Measurements from ENCODE around the gene PRRT4.

Gene PRRT4

GRCh38 chr7:128374041-128374440 lies 12.6 kb upstream of the PRRT4 start:
- DNase-seq (ENCODE audit: low spot score), result no peak

- no peak for DNase-seq (ENCODE audit: low spot score)
These were observed 12.1 kb upstream of the PRRT4 start for GRCh38 chr7:128373606-128374005.

GRCh38 chr7:128370491-128370890 lies 9.0 kb upstream of the PRRT4 start:
- DNase-seq (ENCODE audit: low spot score), result no peak

GRCh38 chr7:128366986-128367385 lies 5.5 kb upstream of the PRRT4 start:
- no peak for DNase-seq (ENCODE audit: low spot score)

- DNase-seq (ENCODE audit: low spot score), result no peak
These were observed 4.8 kb upstream of the PRRT4 start for GRCh38 chr7:128366300-128366699.

DNA sequence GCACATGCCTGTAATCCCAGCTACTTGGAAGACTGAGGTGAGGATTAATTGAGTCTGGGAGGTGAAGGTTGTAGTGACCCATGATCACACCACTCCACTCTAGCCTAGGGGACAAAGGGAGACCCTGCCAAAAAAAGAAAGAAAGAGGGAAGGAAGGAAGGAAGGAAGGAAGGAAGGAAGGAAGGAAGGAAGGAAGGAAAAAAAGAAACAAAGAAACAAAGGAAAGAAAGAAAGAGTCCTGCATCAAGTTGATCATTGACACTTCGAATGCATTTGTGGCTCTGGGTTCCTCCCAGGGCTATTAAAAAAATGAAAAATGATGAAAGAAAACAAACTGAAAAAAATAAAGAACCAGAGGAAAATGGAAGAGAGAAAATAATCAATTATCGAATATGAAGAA lies 3.9 kb upstream of the PRRT4 start:
- DNase-seq (ENCODE audit: low spot score), result no peak

GRCh38 chr7:128364166-128364870 lies 2.8 kb upstream of the PRRT4 start:
- DNase-seq (ENCODE audit: low spot score), result no peak

DNA sequence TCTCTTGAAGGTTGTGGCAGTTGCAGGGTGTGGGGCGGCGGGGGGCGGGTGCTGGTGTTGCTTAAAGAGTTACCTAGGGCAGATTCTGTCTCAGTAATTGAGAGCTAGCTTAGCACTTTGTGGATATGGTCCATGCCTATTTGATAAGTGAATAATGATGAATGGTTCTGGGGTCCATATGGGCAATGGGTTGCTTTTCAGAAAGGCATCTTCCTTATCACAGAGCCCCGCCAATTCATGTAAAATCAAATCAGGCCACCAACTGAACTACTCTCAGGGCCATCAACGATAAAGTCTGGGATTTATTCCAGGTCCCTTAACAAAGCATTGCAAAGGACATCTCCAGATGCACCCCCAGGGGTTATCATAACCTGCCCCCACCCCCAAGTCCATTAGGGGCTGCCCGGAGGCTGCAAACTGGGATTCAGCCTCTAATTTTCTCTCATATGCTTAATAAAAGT lies 1.8 kb upstream of the PRRT4 start:
- no peak for DNase-seq (ENCODE audit: low spot score)

GRCh38 chr7:128362670-128363069 lies 1.2 kb upstream of the PRRT4 start:
- DNase-seq (ENCODE audit: low spot score), result no peak

- no peak for DNase-seq (ENCODE audit: low spot score)
These were observed 1.2 kb downstream of the PRRT4 start for GRCh38 chr7:128360359-128360678.

DNA sequence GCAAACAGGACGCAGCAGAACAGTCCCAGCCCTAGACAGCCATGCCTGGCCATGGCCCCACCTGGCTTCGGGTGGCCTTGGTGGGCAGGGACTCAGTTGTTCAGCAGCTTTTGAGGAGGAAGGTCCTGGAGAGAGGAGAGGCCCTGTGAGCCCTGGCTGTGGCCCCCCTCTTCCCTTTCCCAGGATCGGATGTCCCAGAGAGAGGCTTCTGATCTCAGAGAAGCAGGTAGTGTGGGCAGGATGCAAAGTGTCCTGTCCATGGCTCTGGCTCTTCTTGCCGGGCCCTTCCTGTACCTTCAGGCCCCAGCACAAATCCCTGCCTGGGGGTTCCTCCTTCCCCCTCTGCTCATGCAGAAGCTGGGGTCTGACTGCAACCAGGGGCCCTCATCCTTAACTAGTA lies 1.6 kb downstream of the PRRT4 start:
- DNase-seq (ENCODE audit: low spot score), result no peak

DNA sequence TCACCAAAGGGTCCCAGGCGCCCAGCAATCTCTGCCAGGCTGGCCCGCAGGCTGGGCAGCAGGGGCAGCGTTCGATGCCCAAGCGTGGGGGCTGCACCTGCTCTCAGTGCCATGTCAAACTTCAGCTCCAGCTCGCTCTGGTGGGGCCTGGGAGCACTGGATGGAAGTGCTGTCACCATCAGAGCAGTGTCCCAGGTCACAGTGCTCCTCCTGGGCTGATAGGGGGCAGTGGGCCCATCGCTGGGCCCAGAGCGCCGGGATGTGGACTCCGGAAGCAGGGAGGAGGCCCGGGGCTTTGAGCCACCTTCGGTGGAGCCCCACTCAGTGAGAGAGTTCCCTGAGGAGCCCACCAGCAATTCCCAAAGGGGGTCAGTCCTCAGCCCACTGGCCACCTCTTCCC lies 2.2 kb downstream of the PRRT4 start:
- no peak for DNase-seq (ENCODE audit: low spot score)

- DNase-seq (ENCODE audit: low spot score), result no peak
These were observed 3.3 kb downstream of the PRRT4 start for GRCh38 chr7:128358233-128358632.

DNA sequence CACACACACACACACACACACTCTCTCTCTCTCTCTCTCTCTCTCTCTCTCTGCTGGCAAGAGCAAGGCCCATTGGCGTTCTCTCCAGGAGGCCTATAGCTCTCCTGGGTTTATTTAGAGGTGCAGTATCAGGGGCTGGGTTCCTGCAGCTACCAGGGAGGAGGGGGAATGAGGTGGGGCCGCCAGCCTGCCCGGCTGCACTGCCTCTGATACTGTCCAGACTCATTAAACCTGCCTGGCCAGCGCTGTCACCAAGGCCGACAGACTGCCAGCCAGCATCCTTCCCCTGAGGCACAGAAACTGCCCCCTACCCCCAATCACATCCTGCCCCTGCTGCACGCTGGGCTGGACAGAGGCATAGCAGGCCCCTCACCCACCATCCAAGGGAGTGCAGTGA lies 4.3 kb downstream of the PRRT4 start:
- no peak for DNase-seq (ENCODE audit: low spot score)

GRCh38 chr7:128356546-128357216 lies 4.8 kb downstream of the PRRT4 start:
- no peak for DNase-seq (ENCODE audit: low spot score)

GRCh38 chr7:128353610-128354009 lies 7.9 kb downstream of the PRRT4 start:
- DNase-seq (ENCODE audit: low spot score), result no peak

DNA sequence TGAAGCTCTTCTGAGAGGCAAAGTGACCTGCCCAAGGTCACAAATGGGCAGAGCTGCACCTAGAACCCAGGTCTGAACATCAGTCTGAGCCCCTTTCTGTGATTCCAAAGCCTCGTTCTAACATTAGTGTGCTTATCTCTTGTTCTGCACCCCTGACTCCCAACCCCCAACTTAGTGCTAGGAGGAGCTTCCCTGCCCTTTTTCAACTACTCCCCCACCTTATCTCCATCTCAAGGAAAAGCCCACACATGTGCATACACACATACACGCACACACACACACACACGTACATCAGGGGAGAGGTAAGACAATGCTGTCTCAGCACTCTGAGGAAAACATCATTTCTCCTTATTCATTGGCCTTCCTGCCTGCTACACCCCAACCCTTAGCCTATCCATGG lies 8.3 kb downstream of the PRRT4 start:
- DNase-seq (ENCODE audit: low spot score), result no peak

DNA sequence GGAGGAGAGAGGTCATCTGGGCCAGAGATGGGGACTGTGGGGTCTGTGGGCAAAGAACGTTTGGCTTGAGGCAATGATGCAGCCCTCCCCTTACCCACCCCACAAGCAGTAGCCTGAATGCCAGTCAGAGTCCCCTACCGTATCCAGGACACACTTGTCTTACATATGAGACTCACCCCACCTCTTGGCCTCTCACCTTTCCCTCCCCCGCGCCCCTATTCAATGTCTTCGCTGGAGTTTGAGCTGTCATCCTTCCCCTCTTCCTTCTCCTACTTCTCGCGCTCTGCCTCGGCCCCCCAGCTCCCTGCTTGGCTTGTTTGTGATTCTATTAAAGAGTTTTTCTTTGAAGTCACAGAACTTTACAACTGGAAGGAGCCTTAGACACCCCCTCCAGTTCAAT lies 8.9 kb downstream of the PRRT4 start:
- DNase-seq (ENCODE audit: low spot score), result no peak

DNA sequence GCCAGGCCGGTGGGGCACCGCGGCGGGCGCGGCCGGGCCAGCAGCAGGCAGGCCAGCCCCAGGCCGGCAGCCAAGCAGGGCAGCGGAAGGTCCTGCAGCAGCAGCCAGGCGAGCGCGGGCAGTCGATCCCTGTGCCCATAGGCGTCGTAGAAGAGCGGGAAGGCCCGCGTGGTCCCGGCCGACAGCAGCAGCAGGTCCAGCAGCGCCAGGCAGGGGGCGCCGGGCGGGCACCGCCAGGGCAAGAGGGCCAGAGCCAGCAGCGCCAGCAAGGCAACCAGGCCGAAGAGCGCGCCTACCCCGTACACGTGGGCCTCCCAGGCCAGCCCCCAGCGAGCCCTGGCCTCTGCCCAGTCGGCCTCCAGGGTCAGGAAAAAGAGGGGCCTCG lies 9.3 kb downstream of the PRRT4 start:
- peak; percentile 44 for DNase-seq (ENCODE audit: low spot score)

DNA sequence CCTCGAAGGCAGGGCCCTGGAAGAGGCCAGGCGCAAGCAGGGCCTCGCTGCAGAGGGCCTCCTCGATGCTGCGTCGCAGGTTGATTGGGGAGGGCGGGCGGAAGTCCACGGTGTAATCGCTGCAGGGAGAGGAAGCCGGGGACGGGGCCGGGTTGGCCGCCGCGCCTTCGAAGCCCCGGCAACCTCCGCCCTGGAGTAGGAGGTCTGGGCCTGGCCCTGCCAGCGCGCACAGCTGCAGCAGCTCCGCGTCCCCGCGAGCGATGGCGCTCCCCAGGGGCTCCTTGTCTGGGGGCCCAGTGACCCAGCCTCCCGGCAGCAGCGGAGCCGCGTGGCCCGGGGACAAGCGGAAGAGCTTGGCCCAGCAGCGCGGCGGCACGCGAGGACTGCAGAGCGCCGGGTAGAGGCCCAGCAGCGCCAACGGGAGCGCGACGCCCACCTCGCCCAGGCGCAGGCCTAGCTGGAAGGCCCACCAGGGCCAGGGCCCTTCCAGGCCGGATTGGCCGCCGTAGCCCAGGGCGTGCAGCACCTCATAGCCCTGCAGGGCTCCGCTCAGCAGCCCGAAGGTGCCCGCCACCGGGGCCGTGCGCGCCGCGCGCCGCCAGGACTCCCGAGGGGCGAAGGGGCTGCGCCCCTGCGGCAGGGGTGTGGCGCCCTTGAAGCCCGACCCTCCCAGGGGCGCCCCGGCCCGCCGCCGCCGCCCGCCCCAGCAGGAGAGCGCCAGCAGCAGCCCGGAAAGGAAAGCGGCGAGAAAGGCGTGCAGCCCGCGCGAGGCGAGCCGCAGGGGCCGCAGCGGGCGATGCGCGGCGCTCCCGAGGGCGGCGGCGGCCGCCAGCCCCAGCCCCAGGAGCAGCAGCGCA lies 10.0 kb downstream of the PRRT4 start:
- DNase-seq (ENCODE audit: low spot score), result no peak

DNA sequence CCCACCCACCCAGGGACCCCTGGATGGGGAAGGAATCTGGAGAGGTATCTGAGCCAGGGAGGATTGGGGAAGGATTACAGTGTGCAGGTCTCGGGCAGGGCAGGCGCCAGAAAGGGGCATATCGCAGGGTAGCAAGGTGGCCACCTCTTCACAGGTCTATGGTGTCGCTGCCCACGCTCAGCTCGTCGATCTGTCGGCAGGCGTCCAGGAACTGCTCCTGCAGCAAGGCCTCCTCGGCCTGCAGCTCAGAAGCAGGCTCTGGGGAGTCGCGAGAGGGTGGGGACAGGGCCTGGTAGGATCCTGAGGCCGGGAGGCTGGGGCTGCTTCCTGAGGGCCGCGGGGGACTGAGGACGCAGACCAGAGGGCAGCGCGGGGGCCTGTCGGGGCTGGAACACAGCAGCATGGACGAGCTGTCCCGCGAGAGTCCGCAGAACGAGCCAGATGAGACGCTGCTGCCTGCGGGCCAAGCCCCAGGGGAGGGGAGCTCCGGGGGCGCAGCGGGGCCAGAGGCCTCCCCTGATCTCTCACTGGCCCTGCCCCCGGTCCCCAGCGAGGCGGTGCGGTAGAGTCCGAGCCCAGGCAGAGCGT lies 10.7 kb downstream of the PRRT4 start:
- no peak for DNase-seq (ENCODE audit: low spot score)

- DNase-seq (ENCODE audit: low spot score), result no peak
These were observed 12.0 kb downstream of the PRRT4 start for GRCh38 chr7:128349466-128349825.

DNA sequence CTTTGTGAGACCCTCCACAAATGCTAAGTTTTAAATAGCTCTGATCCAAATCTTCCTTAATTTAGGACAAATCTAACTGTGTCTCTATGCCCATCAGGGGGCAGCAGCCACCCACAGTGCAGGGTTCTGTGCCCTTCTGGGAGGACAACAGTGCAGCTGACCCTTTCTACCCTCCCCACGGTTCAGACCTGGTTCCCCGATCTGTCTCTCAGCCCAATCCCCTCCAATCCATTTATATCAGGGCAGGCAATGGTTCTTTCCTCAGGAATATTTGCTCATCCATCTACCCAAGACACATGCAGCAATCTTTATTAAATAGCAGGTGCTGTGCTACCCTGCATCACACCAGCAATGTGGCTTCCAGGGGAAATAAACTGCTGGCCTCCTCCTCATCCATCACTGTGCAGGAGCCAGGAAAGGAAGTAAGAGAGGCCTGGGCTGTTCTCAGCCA lies 13.8 kb downstream of the PRRT4 start:
- DNase-seq (ENCODE audit: low spot score), result peak; percentile 72

Measured in Ammon's horn (tissue), 1 donor.